ENCODE measurements around the gene TTC39C. TPM values are rescaled to one million over a fixed set of nuclear protein-coding genes. Genes with fewer than 3 reads are reported as not detected.

The TTC39C gene
- total and polyA plus RNA-seq, 2 donors (not counting 3 experiments of a cell fraction or from before 2014, with no cell fraction given): 0.61 to 6.2 TPM

DNA sequence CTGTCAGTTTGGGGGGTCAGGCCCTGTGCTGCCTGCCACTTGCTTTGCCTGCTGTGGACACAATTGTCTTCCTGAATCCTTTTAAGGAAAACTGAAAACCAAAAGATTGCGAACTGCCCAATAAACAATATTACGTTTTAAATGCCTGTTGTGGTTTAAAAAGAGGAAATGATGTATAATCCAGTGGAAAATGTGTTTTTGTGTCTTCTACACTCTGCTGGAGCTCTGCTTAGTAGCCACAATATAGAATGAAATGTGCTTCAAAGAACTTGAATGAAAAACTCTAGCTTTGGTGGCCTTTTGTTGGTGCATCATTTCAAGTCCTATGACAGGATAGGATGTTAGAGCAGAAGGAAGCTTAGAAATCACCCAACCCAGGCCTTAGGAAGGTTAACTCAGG is 101.1 kb downstream of the TTC39C start:
- FAIRE-seq: no peak
- CTCF ChIA-PET: interaction anchor here (1.1 to 1.7 kb wide), 5 partner anchors 9 to 412 kb away, joined by 3 to 6 read pairs (median 3); no protein-coding TSS in a partner anchor

More for the DNA sequence above, 101.1 kb downstream of the TTC39C start:
- BruUV-seq (replicated peaks): no TSS peak
- Histone ChIP-seq H3K9me3 (replicated peaks; ENCODE audit: control insufficient read depth, insufficient read depth, low read length) (no peaks in the 10 kb centered on the region), H3K4me3 (replicated peaks in 1 of 3; ENCODE audit: insufficient read depth in 1 of 3, low read depth in 1 of 3, low read length in 3 of 3) (no peak overlapping the region), H4K20me1 (replicated peaks; ENCODE audit: control insufficient read depth, extremely low read depth, insufficient read depth, low read length) (no peaks in the 10 kb centered on the region), H3K36me3 (ENCODE audit: control insufficient read depth in 2 of 2, extremely low read depth in 1 of 2, insufficient read depth in 2 of 2, low read length in 2 of 2) (no peaks in the 10 kb centered on the region), H3K27me3 (ENCODE audit: control insufficient read depth in 2 of 2, insufficient read depth in 2 of 2, low read length in 2 of 2) (no peaks in the 10 kb centered on the region), H3K27ac (ENCODE audit: insufficient read depth, low read depth, low read length) (no peak overlapping the region), H2AFZ (ENCODE audit: low read depth, low read length) (no peak overlapping the region), H3K9me1 (replicated peaks; ENCODE audit: control insufficient read depth, extremely low read depth, insufficient read depth, low read length) (no peaks in the 10 kb centered on the region), H3K79me2 (ENCODE audit: control insufficient read depth, insufficient read depth, low read length) (no peaks in the 10 kb centered on the region), H3K4me2 (ENCODE audit: insufficient read depth, low read length) (no peak overlapping the region), H3K9ac (replicated peaks; ENCODE audit: extremely low read depth, insufficient read depth, low read length) (no peak overlapping the region), H3K4me1 (ENCODE audit: control insufficient read depth, extremely low read depth, insufficient read depth, low read length) (no peaks in the 10 kb centered on the region)
- dilution Hi-C loops (cut with MboI; ENCODE audit: extremely low pct_ligation_motif_present, low sequenced_read_pairs) (loop anchor here (25.0 kb wide), 1 partner anchor 503 kb away; no protein-coding TSS in a partner anchor), intact Hi-C loops (cut with micrococcal nuclease) (loop anchor here (5.0 to 10.0 kb wide), 2 partner anchors 101 to 598 kb away; partner anchors contain the start of gene TTC39C)
- TF ChIP-seq MYC (IDR thresholded peaks at IDR 0.05; ENCODE audit: low read depth, low read length) (no peak), FOS (IDR thresholded peaks at IDR 0.05; ENCODE audit: borderline replicate concordance, insufficient read depth, low read length) (no peak), POLR2A (IDR thresholded peaks at IDR 0.05; ENCODE audit: low read depth, low read length) (no peak), JUN (IDR thresholded peaks at IDR 0.05; ENCODE audit: borderline replicate concordance, insufficient read depth, insufficient read length, low read depth) (no peak), POLR2AphosphoS5 (IDR thresholded peaks at IDR 0.05; ENCODE audit: insufficient read depth, low read depth, low read length) (no peak), EZH2 (IDR thresholded peaks at IDR 0.05; ENCODE audit: borderline replicate concordance, low read depth, low read length, severe bottlenecking) (no peak), GATA2 (IDR thresholded peaks at IDR 0.05; ENCODE audit: insufficient read depth, insufficient read length, low read depth, low read length) (no peak)
- TF ChIP-seq, protein P1, sequence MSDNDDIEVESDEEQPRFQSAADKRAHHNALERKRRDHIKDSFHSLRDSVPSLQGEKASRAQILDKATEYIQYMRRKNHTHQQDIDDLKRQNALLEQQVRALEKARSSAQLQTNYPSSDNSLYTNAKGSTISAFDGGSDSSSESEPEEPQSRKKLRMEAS (IDR thresholded peaks at IDR 0.05; ENCODE audit: insufficient read depth, insufficient read length): no peak
- TF ChIP-seq, protein P2, sequence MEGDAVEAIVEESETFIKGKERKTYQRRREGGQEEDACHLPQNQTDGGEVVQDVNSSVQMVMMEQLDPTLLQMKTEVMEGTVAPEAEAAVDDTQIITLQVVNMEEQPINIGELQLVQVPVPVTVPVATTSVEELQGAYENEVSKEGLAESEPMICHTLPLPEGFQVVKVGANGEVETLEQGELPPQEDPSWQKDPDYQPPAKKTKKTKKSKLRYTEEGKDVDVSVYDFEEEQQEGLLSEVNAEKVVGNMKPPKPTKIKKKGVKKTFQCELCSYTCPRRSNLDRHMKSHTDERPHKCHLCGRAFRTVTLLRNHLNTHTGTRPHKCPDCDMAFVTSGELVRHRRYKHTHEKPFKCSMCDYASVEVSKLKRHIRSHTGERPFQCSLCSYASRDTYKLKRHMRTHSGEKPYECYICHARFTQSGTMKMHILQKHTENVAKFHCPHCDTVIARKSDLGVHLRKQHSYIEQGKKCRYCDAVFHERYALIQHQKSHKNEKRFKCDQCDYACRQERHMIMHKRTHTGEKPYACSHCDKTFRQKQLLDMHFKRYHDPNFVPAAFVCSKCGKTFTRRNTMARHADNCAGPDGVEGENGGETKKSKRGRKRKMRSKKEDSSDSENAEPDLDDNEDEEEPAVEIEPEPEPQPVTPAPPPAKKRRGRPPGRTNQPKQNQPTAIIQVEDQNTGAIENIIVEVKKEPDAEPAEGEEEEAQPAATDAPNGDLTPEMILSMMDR (IDR thresholded peaks at IDR 0.05; ENCODE audit: extremely low read depth in 1 of 2, insufficient read depth in 1 of 2, low read depth in 1 of 2, low read length in 2 of 2): no peak
- no peak for DNase-seq (ENCODE audit: low read depth, low spot score)
- POLR2A ChIA-PET: no interaction called here
